AG20443 (cell line): ENCODE results near the gene RAB29.
"Not testable (repeated sequence)": the region's sequence is repeated elsewhere in the genome, so short reads cannot be mapped to it uniquely, and the experiment has no call there.

Source experiments
- DNase-seq: peaks from one replicate; pipeline ENCODE4 v3.0.0; 2012; ENCODE audit warnings: low spot score, mixed read lengths

Gene RAB29, protein sequence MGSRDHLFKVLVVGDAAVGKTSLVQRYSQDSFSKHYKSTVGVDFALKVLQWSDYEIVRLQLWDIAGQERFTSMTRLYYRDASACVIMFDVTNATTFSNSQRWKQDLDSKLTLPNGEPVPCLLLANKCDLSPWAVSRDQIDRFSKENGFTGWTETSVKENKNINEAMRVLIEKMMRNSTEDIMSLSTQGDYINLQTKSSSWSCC

GRCh38 chr1:205775015-205775716 is at the start of gene RAB29:
TSS of gene RAB29 (minus strand) at chr1:205775482. CDS start at chr1:205774956, 526 bp downstream.
- peak; percentile 87 for DNase-seq

- DNase-seq, result no peak
Observed at GRCh38 chr1:205824180-205824579, 48.9 kb upstream of the RAB29 start.

DNA sequence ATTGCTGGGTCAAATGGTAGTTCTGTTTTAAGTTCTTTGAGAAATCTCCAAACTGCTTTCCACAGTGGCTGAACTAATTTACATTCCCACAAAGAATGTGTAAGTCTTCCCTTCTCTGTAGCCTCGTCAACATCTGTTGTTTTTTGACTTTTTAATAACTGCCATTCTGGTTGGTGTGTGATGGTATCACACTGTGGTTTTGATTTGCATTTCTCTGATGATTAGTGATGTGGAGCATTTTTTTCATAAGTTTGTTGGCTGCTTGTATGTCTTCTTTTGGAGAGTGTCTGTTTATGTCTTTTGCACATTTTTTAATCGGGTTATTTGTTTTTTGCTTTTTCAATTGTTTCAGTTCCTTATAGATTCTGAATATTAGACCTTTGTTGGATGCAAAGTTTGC is 48.0 kb upstream of the RAB29 start:
- DNase-seq, result not testable (repeated sequence)

DNA sequence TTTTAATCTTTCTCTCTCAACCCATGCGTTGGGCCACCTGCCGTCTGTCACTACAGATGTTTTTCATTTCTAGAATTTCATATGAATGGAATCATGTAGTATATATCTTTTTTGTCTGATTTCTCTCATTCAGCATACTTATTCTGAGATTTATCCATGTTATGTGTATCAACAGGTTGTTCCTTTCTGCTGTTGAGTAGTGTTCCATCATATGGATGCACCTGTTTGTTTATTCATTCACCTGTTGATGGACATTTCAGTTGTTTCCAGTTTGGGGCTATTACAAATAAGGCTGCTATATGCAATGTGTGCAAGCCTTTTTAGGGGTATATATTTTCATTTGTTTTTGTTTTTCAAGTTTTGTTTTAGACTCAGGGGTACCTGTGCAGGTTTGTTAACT is 47.1 kb upstream of the RAB29 start:
- DNase-seq, result no peak

GRCh38 chr1:205817988-205818387 is 42.7 kb upstream of the RAB29 start:
- no peak for DNase-seq

- DNase-seq, result no peak
Observed at GRCh38 chr1:205817364-205817763, 42.1 kb upstream of the RAB29 start.

DNA sequence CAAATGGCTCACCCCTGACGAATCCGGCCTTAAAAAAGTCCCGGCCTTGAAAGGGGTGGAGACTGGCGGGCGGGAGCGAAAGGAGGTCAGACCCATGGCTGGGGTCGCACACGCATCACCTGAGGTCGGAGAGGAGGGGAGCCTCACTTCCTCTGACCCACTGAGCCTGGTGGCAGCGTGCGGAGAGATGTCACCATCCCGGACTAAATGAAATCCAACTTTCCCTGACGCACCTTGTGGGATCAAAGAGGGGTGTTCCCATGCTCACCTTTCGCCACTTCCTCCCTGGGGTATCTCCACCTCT is 38.4 kb upstream of the RAB29 start:
- no peak for DNase-seq

GRCh38 chr1:205812878-205813754 is 37.8 kb upstream of the RAB29 start, which contains the start of gene SLC41A1:
TSS of gene SLC41A1 (minus strand) at chr1:205813198. CDS start at chr1:205810441, 2,757 bp downstream.
- DNase-seq, result peak; percentile 100

DNA sequence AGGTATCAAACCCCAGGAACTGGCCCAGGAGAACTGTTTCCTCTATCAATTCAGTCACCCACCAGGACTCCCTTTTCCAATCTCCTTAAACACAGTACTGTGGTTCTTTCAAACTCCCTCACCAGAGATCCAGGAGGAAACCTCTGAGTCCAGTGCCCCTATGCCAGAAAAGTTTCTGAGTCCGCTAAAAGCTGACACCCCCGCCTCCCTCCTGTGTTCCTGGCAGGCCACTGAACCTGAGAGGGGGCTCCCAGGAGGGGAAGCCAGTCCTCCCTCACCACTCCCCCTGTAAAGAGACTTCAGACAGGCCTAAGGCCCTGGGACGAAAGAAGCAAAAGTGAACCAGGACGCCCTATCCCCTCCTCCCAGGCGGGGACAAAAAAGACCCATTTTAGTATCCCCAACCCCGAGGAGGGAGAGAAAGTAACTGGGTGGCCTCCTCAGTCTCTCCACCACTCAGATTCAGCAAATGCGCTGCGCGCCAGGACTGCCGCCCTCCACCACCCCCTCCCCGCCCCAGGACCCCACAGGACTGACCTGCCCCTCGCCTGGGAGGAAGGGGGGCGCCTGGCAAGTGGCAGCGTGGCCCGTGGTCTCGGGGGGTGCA is 37.1 kb upstream of the RAB29 start:
- peak; percentile 39 for DNase-seq

DNA sequence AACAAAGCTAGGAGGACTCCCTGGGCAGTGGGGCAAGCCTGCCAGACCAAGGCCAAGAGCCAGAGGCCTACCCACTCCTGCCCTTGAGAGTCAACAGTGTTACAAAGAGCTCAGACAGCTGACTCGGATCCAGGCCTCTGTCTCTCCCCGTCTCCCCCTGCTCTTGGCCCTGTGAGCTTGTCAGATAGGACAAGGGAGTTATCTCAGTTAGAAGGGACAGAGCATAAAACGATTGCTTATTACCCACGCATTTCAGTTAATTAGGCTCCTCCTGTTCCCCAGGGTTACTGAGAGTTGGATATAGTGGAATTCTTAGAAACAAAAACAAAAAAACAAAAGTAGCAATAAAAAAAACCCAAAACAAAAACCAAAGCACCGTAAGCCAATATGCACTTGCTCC is 36.4 kb upstream of the RAB29 start:
- DNase-seq, result peak; percentile 22

DNA sequence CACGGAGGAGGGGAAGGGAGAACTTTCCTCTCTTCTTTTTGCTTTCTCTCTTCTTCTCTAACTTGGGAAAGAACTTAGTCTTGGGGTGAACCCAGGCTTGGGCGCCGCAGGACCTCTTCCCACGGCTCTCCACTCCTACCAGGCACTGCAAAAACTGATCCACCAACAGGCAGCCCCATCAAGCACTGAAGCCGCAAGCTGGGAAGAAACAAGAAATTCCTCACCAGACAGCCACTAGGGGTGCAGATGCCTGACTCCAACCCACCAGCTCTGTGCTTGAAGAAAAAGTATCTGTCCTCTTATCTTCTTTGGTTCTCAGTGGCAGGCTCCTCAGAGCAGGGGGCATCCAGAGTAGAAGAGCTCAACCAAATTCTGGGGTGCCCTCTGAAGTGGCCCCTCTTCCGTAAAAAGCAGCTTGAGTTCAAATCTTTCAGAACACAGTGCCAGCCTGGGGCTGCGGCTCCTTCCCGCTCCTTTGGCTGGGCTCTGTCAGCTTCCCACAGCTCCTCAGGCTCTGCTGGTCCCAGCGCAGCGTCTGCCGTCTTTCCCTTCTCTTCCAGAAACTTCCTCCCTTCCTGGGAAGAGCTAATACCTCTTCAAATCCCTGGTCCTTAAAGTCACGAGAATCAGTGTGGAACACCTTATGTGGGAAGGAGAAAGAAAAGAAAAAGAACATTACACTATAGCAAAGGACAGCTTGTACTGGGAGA is 35.3 kb upstream of the RAB29 start:
- DNase-seq, result no peak

DNA sequence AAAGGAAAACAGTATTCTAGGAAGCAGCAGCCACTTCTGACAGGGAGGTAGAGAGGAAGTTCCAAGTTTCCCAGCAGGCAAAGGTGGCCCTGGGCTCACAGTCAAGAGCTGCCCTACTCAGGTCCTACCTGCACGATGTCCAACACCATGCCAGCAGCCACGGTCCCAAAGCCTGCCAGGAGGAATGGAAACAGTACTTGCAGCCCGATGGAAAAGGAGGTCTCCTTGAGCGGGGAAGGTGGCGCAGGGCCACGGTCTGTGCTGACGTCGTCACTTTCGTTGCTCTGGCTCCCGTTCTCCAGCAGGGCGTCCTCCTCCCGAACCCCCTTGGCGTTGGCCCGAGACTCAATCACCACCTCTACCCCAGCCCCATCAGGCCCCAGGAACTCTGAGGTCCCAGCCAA is 34.7 kb upstream of the RAB29 start:
- DNase-seq, result no peak

DNA sequence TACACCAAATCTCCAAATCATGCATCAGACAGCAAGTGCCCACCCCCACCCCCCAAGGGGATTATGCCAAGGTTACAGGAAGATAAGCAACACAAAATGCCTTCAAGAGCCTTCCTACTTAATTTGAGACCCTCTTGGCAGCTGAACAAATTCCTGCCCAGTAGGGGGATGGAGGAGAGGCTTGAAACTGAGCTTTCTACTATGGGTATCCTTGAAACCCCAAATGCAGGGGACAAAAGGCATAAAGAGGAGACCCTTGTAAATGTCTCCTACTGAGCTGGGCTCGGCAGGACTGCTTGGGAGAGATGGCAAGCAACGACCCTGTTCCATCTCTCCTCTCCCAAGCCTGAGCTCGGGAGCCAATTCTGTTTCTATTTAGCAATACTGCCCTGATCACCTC is 34.2 kb upstream of the RAB29 start:
- no peak for DNase-seq

- DNase-seq, result no peak
Observed at GRCh38 chr1:205805082-205805711, 29.9 kb upstream of the RAB29 start.

GRCh38 chr1:205804605-205805004 is 29.3 kb upstream of the RAB29 start:
- DNase-seq, result no peak

DNA sequence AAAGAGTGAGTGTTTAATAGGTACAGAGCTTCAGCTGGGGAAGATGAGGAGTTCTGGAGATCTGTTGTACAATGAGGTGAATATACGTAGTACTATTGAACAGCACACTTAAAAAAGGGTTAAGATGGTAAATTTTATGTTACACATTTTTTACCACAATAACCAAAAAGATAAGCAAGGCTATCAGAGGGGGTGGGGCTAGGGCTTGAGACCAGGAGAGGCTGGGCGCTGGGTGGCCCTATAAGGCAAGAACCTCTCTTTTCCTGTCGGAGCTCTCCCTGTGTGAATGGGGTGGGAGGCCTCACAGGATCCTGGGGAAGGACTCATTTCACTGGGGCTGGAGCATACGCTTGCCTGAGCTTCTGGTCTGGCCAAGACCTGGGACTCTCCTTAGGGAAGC is 28.7 kb upstream of the RAB29 start:
- DNase-seq, result no peak

GRCh38 chr1:205802060-205802459 is 26.8 kb upstream of the RAB29 start:
- DNase-seq, result no peak

GRCh38 chr1:205800981-205801703 is 25.9 kb upstream of the RAB29 start:
- no peak for DNase-seq

GRCh38 chr1:205800427-205800826 is 25.1 kb upstream of the RAB29 start:
- DNase-seq, result no peak

DNA sequence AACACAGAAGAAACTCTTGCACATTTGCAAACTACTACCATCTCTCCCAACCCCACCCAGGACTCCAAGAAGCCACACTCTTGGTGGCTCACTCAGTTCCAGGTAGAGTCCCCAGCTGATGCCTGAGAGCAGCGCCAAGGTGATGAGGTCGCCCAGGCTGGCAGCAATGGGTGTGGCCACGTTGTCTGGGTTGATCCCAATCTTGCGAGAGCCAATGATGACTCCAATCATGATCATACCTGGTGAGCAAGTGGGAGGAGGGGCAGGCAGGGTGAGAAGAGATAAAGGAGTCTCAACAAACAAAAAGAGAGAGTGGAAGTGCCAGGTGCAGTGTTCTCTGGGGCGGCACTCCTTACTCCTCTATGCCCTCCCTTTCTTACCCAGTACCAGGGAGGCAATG is 23.3 kb upstream of the RAB29 start:
- DNase-seq, result no peak

- no peak for DNase-seq
Observed at GRCh38 chr1:205797168-205797567, 21.9 kb upstream of the RAB29 start.
